ENCODE results near the gene YIPF3.

The YIPF3 gene

DNA sequence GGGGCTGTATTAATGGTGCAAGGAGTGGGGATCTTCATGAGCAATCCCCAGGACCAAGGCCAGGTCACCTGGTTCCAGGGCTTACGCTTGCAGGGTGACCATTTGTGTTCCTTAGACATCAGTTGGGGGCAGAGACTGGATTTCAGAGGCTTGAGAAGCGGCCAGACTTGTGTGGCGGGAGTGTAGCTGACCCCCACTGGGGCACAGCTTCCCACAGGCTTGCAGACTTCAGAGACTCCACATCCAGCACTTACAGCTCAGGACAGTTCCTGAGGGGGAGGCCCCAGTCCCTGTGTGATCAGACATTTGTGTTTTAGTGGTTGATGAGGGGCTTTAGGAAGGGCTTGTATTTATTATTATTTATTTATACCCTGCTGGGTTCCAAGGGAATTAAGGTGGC, 24.1 kb downstream of the YIPF3 start:
- no peaks in the 10 kb centered on the region for H3K9me3 ChIP-seq (ENCODE audit: insufficient read depth, low read length)
- TF ChIP-seq EZH2phosphoT487 (IDR thresholded peaks at IDR 0.05; ENCODE audit: low read depth): no peak
- TF ChIP-seq, protein P1, sequence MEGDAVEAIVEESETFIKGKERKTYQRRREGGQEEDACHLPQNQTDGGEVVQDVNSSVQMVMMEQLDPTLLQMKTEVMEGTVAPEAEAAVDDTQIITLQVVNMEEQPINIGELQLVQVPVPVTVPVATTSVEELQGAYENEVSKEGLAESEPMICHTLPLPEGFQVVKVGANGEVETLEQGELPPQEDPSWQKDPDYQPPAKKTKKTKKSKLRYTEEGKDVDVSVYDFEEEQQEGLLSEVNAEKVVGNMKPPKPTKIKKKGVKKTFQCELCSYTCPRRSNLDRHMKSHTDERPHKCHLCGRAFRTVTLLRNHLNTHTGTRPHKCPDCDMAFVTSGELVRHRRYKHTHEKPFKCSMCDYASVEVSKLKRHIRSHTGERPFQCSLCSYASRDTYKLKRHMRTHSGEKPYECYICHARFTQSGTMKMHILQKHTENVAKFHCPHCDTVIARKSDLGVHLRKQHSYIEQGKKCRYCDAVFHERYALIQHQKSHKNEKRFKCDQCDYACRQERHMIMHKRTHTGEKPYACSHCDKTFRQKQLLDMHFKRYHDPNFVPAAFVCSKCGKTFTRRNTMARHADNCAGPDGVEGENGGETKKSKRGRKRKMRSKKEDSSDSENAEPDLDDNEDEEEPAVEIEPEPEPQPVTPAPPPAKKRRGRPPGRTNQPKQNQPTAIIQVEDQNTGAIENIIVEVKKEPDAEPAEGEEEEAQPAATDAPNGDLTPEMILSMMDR (IDR thresholded peaks at IDR 0.05; ENCODE audit: low read depth, low read length): no peak
- H4K20me1 ChIP-seq (ENCODE audit: insufficient read depth, low read length): peaks cover 41% of the 10 kb centered on the region
- H3K4me2 ChIP-seq (ENCODE audit: low read length): no peak overlapping the region
- H2AFZ ChIP-seq (ENCODE audit: low read depth, low read length): no peak overlapping the region
- no peak overlapping the region for H3K27ac ChIP-seq (ENCODE audit: low read length)
- no peaks in the 10 kb centered on the region for H3K4me1 ChIP-seq (ENCODE audit: low read length)
- H3K9ac ChIP-seq (ENCODE audit: low read length): no peak overlapping the region
- H3K4me3 ChIP-seq (ENCODE audit: low read length): no peak overlapping the region
- H3K27me3 ChIP-seq (ENCODE audit: low read depth, low read length): no peaks in the 10 kb centered on the region
- peaks cover 8% of the 10 kb centered on the region for H3K36me3 ChIP-seq (replicated peaks; ENCODE audit: low read depth, low read length)
- H3K79me2 ChIP-seq (ENCODE audit: low read length): peaks cover 33% of the 10 kb centered on the region; the same call in 1 of the 2 replicates

DNA sequence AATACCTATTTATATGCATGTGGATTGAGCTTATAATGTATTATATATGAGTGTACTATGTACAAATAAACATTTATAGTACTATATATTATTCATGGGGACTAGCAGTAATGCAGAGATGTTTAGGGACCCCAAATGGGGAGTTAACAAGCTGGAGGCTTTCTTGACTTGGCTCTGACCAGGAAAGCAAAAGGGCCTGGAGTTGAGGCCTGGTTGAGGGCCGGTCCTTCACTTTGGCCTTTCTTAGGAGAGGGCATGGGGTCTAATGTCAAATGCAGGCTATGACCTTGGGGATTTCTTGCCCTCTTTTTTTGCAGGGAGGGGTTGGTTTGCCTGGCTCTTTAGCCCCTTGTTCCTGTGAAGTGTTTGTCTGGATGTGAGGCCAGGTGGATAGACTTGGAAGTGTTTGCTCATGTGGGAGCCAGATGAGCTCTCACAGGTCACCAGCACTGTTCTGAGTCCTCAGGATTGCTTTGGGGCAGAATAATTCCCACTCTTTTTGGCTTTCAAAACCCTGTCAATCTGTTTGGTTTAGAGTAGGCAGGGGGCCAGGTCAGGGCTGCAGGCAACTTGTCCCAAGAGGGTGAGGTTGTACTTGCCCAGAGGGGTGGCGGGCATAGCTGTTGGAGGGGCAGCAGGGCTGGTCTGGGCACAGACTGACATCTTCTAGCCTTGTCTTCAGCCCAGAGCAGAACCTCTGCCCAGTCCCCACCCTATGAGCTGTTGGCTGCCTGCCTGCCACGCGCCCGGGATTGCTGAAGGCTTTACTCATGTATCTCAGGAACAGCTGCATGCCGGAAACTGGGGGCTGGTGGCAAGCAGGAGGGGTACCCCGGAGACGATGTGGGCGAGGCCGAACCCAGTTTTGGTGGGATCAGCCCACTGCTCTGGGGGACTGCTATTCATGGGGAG, 24.7 kb downstream of the YIPF3 start:
- TF ChIP-seq, protein P1 (IDR thresholded peaks at IDR 0.05; ENCODE audit: low read depth, low read length): no peak
- TF ChIP-seq EZH2phosphoT487 (IDR thresholded peaks at IDR 0.05; ENCODE audit: low read depth): no peak
- no peak overlapping the region for H3K27ac ChIP-seq (ENCODE audit: low read length)

DNA sequence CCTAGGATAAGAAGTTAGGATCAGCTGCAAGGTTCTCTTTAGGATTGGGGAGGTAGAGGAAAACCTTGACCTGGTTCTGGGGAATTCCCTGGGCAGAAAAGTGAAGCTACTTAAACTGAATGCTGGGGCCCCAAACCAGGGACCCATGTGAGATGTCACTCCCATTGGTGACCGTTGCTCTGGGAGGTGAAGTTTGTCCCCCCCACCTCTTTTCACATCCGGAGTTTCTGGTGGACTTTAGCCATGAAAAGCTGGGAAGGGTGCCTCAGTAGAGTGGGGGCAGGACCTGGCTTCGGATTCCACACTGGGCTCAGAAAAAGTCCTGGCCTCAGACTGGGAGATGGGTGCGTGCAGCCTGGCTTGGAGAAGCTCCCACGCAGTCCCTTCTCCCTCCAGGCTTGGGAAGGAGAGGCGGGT, 26.2 kb downstream of the YIPF3 start:
- Histone ChIP-seq H3K9me3 (ENCODE audit: insufficient read depth, low read length) (no peaks in the 10 kb centered on the region), H3K4me2 (ENCODE audit: low read length) (no peak overlapping the region), H3K27me3 (ENCODE audit: low read depth, low read length) (no peaks in the 10 kb centered on the region), H3K27ac (ENCODE audit: low read length) (no peak overlapping the region), H3K4me3 (ENCODE audit: low read length) (no peak overlapping the region), H4K20me1 (ENCODE audit: insufficient read depth, low read length) (peaks cover 37% of the 10 kb centered on the region), H3K4me1 (ENCODE audit: low read length) (no peaks in the 10 kb centered on the region), H2AFZ (ENCODE audit: low read depth, low read length) (no peak overlapping the region), H3K79me2 (ENCODE audit: low read length) (peaks cover 38% of the 10 kb centered on the region; the same call in 1 of the 2 replicates), H3K9ac (ENCODE audit: low read length) (no peak overlapping the region), H3K36me3 (replicated peaks; ENCODE audit: low read depth, low read length) (peaks cover 6% of the 10 kb centered on the region)
- TF ChIP-seq, protein P1 (IDR thresholded peaks at IDR 0.05; ENCODE audit: low read depth, low read length): no peak
- TF ChIP-seq EZH2phosphoT487 (IDR thresholded peaks at IDR 0.05; ENCODE audit: low read depth): no peak

More for the DNA sequence above, 24.7 kb downstream of the YIPF3 start:
- Histone ChIP-seq H3K79me2 (ENCODE audit: low read length) (peaks cover 33% of the 10 kb centered on the region; the same call in 1 of the 2 replicates), H3K36me3 (replicated peaks; ENCODE audit: low read depth, low read length) (peaks cover 6% of the 10 kb centered on the region), H3K4me1 (ENCODE audit: low read length) (no peaks in the 10 kb centered on the region), H3K9me3 (ENCODE audit: insufficient read depth, low read length) (no peaks in the 10 kb centered on the region), H3K4me2 (ENCODE audit: low read length) (no peak overlapping the region), H2AFZ (ENCODE audit: low read depth, low read length) (no peak overlapping the region), H3K9ac (ENCODE audit: low read length) (no peak overlapping the region), H3K4me3 (ENCODE audit: low read length) (no peak overlapping the region), H4K20me1 (ENCODE audit: insufficient read depth, low read length) (peaks cover 38% of the 10 kb centered on the region), H3K27me3 (ENCODE audit: low read depth, low read length) (no peaks in the 10 kb centered on the region)

DNA sequence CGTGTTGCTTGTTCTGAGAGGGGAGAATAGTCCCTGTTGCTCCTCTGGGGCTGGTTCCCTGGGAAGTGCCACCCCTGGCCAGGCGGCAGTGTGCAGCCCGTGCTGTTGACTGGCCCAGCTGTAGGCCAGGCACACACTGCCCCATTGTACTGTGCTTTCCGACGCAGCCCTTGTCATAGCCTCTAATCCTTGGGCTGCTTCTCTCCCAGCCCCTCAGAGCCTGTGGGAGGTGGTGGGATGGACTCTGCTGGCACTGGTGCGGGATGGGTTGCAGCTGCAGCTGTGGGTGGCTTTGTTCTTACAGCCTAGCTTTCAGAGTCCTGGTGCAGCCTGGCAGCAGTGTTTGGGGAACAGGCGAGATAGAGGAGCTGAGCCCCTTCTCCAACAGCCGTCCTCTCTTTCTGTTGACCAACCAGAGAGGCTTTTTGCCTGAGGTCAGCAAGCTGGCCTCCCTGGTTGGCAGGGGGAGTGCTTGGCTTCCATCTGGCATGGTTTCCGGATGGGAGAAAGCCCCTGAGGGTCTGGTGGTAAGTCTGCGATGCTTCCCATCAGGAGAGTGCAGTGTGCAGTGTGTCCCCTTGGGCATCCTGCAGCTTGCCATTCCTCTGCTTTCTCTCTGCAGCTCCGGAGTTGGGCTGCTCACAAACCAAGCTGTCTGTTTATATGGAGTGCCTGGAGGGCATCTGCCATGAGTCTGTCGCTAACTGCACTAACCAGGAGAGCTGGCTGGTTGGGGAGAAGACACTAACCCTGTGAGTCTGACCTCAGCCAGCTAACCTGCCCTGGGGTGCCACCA, 27.3 kb downstream of the YIPF3 start:
- Histone ChIP-seq H3K4me2 (ENCODE audit: low read length) (no peak overlapping the region), H3K27ac (ENCODE audit: low read length) (no peak overlapping the region), H3K27me3 (ENCODE audit: low read depth, low read length) (no peaks in the 10 kb centered on the region), H3K4me1 (ENCODE audit: low read length) (no peaks in the 10 kb centered on the region), H3K4me3 (ENCODE audit: low read length) (no peak overlapping the region), H3K36me3 (replicated peaks; ENCODE audit: low read depth, low read length) (peaks cover 6% of the 10 kb centered on the region), H4K20me1 (ENCODE audit: insufficient read depth, low read length) (peaks cover 37% of the 10 kb centered on the region), H3K9ac (ENCODE audit: low read length) (no peak overlapping the region), H2AFZ (ENCODE audit: low read depth, low read length) (no peak overlapping the region), H3K79me2 (ENCODE audit: low read length) (peaks cover 43% of the 10 kb centered on the region), H3K9me3 (ENCODE audit: insufficient read depth, low read length) (no peaks in the 10 kb centered on the region)
- no peak for TF ChIP-seq EZH2phosphoT487 (IDR thresholded peaks at IDR 0.05; ENCODE audit: low read depth)
- TF ChIP-seq, protein P1 (IDR thresholded peaks at IDR 0.05; ENCODE audit: low read depth, low read length): no peak

All from OCI-LY3 (cell line).